Measurements from ENCODE around the gene SCG5. TPM values are rescaled to one million over a fixed set of nuclear protein-coding genes. Genes with fewer than 3 reads are reported as not detected.

SCG5 gene
- total RNA-seq, 2 experiments from 2014 or later: 3.5 to 4.3 TPM

Other genes with a start within 250 kb of the SCG5 start
- gene GOLGA8K, start 238.4 kb upstream of the SCG5 start, total RNA-seq: 1 to 10 TPM in 1 of 2 experiments, under 1 TPM in 1; 0.68 to 1.5 TPM
- gene GOLGA8O, start 186.1 kb upstream of the SCG5 start, total RNA-seq: 1 to 10 TPM; 6.3 to 7.8 TPM
- gene GOLGA8N, start 48.3 kb upstream of the SCG5 start, total RNA-seq: 10 to 100 TPM; 15.6 to 22.9 TPM
- gene ARHGAP11A, start 26.2 kb upstream of the SCG5 start, total RNA-seq: 100 to 1,000 TPM; 139 to 141 TPM
- not detected for gene GREM1, start 76.3 kb downstream of the SCG5 start, total RNA-seq